NCI-H2171 treated with DMSO at 0.1 percent for 48 hours (cell line): ENCODE results near the gene DPH5.

Experiments used
- DNase-seq: peaks from one replicate; lab custom pipeline; 2025; lab: John Stamatoyannopoulos, UW

The DPH5 gene

DNA sequence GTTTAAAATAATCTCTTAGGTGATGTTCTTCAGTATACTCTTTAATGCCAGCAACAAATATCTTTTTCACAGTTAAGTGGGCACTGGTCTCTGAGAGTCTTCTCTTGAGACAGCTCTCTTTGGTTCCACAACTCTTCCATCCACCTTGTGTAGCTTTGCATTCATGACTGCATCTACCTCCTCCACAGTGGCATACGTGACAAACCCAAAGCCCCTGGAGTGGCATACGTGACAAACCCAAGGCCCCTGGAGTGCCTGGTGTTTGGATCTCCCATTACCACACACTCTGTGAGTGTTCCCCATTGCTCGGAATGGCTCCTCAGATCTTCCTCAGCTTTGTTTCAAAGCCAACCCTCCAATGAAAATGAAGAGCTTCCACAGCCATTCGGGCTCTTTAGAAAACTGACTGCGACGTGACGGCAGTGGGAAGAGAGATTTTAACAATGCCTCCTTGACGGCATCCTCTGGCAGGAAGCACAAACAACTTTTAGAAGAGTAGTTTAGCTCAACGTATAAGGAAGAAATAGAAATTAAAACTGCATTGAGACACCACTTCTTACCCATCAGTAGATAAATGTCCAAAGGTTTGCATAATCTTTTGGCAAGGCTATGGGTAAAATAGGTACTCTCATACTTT is 83.9 kb downstream of the DPH5 start:
- no peak for DNase-seq

DNA sequence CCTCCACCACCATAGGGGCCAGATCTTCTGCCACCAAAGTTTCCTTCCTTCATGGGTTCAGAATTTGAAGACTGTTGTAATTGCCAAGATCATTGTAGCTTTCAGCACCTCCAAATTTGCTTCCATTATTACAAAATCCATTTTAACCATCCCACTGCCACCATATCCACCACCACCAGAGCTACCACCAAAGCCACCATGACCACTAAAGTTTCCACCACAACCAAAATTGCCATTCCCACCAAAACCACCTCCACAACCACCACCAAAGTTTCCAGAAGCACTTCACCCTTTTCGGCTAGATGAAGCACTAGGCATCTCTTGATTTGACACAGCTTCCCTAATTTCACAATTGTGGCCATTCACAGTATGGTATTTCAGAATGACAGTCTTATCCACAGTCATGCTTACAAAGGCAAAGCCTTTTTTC is 84.5 kb downstream of the DPH5 start:
- no peak for DNase-seq
